Skin of body (tissue), 2 donors: ENCODE data around the gene COPA. TPM values are rescaled to one million over a fixed set of nuclear protein-coding genes. Genes with fewer than 3 reads are reported as not detected.

Source experiments
- DNase-seq: peaks from one replicate; lab custom pipeline; 2025; lab: John Stamatoyannopoulos, UW
- total RNA-seq: library from RNA; depleted of rRNA; stranded (reverse); fragments of >200 nt; gene quantifications from one replicate; pipeline ENCODE4 v1.2.3, GENCODE V29; 2014

The COPA gene
- total RNA-seq, 1 donor from 2014 or later = 178 TPM

DNA sequence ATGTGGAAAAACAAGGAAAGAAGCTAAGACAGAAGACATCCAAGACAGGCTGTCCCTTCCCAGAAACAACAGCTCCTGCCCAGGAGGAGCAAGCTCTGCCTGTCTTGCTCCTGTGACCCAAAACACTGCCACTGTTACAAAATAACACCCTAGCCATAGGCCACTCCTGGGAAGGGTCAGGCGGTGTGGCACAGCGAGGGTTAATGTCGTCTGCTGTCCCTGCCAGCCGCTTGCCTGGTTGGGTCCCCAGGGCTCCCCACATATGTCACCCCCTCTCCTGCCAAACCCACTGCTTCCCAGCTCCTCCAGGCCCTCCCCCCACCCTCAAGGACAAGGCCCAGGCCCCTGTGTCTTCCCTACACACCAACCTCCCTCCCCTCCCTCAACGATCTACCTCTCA is 20.0 kb upstream of the COPA start:
- DNase-seq = no peak

DNA sequence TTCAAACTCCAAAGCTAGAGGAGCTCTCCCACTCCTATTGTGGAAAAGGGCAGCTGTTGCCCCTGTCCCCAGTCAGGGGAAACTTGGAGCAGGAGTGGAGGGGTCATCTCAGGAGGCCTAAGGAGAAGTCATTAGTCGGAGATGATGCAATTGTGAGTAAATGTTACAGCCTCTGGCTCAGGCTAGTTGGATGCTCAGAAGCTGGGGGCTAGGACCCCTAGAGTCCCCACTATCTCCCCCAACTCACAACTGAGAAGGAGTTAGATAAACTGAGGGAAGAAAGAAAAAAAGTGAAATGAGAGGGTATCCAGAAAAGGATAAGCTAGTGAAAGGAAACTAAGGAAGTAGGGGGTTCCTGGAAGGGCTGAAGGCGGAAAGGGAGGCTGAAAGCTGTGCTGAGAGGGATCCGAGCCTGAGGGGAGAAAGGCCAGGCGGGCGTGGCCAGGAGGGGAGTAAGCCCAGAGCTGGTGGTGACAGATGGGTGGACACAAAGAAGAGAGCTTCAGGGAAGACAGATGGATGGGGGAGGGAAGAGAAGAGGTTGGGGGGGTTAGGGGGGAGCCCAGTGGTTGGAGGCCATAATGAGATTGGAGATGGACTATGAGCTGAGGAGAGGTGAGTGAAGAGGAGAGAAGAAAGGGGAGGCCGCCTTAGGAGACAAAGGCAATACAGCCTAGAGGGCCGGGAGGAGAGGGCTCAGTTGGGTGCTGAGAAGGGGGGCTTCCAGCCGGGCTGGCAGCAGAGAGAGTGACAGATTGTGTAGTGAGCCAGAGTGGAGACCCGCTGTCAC is 19.3 kb upstream of the COPA start:
- DNase-seq = no peak

DNA sequence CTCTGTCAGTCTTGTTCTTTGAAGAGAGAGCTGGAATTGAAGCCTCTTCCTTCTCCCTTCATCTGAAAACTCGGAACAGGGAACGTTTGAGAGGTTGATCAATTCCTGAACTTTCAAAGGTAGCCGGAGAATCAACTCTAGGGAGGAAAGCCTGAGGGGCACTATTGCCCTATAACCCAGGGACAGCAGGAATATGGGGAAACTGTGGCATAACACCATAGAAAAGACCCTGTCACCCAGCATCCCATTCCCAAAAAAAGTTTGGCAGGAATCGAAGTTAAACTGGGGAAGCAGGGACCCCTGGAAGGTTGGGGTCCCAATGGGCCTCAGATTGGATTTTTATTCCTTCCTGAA is 18.7 kb upstream of the COPA start:
- DNase-seq = no peak

DNA sequence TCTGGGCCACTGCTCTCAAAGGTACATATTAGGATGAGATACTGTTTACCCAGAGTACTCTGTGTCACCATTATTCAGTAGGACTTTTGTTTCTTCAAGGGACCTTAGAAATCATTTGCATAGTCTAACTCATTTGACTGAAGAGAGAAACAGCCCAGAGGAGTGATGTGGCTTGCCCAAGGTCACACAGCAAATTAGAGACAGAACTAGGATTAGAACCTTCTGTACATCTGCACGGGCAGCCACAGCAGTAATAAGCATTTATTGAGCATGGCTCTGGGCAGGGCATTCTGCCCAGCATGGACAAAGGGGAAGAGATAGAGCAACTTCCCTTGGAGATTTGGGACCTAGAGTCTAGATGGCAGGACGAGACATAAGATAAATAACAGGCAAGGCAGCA is 18.1 kb upstream of the COPA start:
- DNase-seq = no peak

DNA sequence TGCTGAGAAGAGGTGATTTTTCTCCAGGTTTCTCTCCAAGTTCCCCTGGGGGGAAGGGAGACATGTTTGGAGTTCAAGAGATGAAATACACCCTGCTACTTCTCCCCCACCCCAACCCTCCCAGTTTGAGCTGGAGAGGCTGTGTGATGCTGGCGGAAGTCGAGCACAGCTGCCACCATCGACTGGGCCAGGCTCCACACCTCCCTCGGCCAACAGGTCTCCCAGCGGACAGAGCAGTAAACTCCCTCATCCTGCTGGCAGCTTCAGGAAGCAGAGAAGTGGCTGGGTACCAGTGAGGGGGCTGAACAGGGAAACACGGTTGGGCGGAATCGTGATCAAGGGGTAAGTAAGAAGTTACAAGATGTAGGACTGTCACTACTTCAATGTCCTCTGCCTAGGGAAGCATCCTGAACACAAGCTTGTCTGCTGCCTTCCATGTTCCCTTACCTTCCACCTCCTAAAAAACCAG is 17.2 kb upstream of the COPA start:
- no peak for DNase-seq

DNA sequence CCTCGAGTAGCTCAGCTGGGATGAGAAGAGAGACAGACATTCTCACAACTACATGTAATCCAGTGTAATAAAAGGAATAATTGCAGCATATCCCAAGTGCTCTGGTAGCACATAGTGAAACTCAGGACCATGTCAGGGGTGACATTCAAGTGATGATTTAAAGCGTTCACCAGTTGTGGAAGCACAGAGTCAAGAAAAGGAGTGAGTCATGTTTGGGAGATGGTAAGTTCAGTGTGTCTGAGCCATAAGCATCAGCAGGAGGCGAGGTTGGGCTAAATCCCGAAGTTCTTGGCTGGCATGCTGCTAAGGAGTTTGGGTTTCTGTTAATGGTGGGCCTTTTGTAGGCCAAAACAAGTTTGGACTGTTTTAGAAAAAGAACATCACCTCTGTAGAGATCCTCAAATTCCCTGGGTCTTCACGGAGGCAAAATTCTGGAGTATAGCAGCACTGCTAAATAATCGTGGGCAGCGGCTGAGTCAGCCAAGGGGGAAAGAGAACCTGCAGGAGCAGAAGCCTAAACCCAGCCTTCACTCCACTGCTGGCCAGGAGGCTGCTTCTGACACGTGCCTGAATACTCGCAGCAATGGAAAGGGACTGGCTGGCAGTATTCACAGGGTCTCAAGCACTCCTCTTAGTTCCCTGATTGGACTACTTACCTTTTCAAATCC is 16.6 kb upstream of the COPA start:
- no peak for DNase-seq

DNA sequence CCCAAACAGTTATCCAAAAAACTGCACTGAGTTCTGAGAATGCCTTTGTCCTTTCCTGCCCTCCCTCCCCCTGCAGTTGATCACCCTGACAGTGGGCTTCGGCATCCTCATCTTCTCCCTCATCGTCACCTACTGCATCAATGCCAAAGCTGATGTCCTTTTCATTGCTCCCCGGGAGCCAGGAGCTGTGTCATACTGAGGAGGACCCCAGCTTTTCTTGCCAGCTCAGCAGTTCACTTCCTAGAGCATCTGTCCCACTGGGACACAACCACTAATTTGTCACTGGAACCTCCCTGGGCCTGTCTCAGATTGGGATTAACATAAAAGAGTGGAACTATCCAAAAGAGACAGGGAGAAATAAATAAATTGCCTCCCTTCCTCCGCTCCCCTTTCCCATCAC is 15.0 kb upstream of the COPA start:
- no peak for DNase-seq

DNA sequence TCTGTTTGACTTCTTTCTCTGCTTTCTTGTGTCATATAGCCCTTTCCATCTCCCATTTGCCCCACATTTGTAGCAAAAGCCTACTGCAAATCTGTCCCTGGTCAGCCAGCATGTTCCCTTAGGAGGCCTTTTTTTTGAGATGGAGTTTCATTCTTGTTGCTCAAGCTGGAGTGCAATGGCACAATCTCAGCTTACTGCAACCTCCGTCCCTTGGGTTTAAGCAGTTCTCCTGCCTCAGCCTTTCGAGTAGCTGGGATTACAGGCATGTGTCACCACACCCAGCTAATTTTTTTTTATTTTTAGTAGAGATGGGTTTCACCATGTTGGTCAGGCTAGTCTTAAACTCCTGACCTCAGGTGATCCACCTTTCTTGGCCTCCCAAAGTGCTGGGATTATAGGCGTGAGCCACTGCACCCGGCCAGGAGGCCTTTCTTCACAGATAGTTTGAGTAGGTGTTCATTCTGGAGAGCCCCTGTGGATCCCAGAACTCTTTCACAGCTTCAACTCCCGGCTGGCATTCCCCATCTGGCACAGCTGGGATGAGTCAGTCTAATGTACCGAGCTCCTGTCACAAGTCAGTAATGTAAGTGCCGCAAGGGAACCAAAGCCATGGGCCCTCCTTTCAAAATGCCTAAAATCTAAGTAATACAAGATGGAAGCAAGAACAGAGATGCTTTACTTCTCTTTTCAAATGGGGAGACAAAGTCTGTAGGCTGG is 14.4 kb upstream of the COPA start:
- no peak for DNase-seq

DNA sequence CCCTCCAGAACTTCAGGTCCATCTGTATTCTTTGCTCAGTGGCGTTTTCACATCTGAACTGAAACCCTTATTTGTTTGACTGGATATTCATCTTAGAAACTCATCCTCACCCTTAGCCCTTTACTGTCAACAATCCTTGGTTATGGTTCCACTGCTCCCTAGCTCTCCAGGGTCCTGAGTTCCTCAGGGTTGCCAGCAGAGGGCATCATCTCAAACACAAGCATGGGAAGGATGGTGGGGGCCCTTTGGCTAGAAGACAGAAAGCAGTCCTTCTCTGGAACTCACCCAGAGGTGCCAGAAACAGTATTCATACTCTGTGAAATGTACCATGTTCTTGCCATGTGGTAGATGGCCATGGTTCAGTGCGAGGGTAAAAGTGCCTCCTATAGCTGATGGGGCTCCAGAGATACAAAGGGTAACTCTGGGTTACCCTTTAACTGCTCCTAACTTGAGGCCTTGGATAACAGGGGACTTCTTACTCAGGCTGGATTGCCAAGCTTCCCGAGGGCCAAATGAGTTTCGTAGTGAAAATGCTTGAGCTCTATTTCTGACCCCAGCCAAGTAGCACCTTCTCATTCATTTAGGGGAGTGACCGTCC is 11.4 kb upstream of the COPA start:
- DNase-seq = no peak

DNA sequence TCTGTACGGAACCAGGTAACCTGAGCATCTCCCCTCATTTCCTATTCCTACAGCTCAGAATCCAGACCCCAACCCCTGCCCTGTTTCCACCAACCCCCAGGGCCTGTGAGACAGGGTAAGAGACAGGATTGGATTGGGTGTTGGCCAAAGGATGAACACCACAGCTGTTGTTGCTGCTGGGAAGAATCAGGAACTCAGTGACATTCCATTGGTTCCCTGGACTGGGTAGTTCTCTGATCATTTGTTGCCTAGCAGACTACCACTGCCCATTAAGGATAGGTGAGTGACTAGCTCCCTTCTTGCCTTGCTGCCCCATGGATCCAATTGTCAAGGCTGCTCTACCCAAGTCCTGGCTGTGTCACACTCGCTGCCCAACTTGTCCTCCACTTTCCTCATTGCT is 10.2 kb upstream of the COPA start:
- DNase-seq = no peak

DNA sequence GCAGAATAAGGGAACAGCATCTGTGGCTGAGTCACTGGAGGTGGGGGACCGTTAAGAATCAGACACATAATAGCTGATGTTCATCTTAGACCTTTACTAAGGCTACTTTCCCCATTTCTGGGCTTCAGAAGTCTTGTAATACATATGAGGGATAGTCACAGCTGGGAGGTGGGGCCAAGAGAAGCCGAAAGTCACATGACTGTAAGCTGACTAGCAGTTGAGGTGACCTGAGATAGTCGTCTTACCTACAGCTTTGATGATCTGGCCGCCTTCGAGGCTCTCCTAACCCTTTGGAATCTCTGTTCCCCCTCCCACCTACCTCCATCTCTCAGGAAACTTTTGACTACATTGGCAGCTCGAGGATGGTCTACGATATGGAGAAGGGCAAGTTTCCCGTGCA is 9.5 kb upstream of the COPA start:
- DNase-seq = no peak

DNA sequence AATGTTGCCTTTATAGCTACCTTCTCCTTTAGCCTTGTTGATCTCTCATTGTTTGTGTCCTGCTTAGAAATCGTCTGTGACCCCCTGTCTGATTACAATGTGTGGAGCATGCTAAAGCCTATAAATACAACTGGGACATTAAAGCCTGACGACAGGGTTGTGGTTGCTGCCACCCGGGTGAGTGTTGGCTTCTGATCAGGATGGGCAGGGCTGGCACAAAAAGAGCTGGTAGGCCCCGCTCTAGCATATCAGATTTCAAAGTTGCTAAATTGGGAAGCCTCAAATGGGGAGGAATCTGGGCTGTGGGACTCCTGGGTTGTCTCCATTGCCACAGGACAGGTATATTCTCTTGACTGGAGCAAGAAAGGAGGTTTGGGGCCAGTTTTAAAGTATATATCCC is 8.6 kb upstream of the COPA start:
- DNase-seq = no peak

DNA sequence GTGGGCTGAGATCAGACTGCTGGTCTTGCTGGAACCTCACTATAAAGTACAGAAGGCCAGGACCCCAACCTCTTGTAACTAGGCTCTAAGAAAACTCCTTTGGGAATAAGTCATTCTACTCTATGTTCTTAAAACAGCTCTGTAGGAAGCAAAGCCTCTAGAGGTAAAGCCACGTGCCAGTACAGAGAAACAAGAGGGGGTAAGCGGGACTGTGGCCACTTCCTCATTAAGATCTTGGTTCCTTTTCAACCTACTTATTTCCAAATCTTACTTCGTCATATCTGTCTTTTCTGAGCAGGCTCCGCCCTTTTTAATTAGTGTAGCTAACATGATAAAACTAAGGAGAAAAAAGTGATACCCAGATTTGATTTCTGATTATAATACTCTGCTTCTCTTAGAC is 3.9 kb upstream of the COPA start:
- no peak for DNase-seq

DNA sequence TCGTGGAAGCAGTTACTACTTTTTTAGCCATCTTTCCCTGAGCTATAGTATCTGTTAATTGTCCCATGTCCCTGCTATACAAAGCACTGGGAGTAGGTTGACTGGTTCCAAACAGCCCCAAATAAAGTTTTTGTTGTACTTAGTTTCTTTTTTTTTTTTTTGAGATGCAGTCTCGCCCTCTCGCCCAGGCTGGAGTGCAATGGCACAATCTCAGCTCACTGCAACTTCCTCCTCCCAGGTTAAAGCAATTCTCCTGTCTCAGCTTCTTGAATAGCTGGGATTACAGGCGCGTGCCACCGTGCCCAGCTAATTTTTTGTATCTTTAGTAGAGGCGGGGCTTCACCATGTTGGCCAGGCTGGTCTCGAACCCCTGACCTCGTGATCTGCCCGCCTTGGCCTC is 3.4 kb upstream of the COPA start:
- DNase-seq = no peak

DNA sequence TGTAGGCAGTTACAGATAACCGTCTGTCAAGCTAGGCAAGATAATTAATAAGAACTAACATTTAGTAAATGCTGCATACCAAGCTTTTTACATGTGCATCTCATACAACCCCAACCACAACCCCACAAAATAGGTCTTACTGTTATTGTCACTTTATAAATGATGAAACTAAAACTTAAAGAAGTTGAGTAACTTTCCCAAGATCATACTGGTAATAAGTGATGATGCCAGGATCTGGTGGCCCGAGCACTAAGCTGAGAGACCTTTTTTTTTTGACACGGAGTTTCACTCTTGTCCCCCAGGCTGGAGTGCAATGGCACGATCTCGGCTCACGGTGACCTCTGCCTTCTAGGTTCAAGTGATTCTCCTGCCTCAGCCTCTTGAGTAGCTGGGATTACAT is 1.9 kb upstream of the COPA start:
- no peak for DNase-seq

DNA sequence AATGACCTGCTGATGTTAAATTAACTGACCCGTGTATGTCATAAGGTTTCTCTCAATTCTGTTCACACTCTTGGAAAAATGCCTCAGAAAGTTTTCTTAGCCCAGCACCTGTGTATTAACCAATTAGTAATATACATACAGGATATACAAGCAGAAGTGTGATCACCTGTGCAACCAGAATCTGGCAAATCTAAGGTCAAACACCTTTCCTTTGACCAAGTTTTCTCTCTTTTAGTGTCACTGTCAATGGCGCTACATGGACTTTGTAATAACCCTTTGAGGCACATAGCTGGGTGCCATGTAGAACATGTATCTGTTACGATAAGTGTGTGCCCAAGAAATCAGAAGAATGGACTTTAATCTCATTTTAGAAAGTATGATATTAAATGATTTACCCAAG is 1.2 kb upstream of the COPA start:
- no peak for DNase-seq

DNA sequence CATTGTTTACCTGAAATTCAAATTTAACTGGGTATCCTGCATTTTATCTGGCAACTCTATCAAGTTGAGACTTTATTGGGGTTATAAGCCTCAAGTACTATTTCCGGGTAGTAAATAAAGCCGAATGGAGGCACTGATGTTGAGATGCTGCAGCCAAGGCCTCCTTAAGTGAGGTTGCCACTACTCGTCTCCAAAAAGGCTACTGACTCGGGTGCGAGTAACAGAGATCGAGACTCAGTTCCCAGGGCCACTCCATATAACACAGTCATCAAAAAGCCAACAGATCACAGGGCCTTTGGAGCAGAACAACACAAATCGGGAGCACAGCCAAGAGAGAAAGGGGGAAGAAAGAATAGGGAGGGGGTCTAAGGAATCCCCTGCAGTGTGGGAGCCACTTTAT is 524 bp downstream of the COPA start:
- no peak for DNase-seq

DNA sequence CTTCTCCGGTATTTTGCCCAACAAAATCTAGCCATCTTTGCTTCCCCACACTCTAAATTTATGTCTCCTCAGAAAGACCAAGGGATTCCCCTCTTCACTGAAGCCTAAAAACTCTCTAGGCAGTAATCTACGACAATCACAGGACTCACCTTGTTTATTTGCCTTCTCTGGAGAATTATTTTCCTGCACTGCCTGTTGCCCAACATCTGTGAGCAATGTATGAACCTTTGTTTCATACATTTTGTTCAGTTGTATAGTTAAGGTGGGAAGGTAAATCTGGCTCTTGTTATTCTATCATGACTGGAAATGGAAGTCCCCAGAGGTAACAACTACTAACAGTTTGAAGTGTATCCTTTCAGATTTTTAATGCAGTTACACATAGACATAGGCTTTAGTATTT is 2.2 kb downstream of the COPA start:
- no peak for DNase-seq

DNA sequence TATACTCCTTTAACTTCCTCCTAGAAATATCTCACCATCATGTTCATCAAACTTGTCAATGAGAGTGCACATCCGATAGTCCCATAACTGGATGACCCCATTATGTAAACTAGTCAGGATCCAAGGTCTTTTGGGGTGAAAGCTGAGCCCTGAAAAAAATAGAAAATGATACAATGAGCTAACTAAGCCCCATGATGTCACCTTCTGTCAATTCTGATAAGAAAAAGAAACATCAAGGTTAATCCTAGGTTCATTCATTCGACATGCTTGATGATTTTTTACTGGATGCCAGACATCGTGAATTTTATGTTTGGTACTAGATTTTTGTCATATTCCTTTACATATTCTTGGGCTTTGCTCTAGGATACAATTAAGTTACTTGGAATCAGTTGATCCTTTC is 2.9 kb downstream of the COPA start:
- no peak for DNase-seq

DNA sequence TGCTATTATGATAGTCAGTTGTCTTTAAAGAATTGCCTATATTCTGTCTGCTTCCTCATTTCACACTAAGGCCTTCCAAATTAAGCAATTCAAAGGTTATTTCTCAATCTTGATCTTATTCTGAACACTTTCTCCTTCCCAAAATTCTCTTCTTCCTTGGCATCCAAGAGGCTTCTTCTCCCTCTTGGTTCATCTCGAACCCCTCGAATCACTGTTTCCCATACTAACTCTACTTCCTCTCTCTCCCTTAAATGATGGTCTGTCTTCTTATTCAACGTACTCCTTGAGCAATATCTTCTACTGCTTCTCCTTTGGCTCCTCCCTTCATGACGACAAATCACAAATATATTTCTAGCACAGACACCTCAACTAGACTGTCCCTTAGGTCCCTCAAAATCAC is 4.5 kb downstream of the COPA start:
- no peak for DNase-seq

DNA sequence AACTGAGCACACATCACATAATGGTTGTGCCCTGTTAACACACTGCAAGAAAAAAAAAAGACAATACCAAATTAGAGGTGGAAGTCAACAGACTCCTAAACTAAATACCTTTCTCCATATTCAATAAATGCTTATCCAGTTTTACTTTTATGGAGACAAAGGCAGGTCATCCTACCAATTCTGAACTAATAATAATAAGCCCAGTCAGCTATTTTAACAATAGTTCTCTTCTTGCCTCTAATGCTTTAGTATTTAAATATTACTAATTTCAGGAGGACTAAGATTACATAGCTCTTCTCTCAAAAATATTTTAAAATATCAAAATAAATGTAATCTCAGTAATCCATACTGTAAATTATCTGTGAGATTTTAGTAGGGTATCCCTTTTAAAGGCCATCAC is 10.5 kb downstream of the COPA start:
- no peak for DNase-seq

DNA sequence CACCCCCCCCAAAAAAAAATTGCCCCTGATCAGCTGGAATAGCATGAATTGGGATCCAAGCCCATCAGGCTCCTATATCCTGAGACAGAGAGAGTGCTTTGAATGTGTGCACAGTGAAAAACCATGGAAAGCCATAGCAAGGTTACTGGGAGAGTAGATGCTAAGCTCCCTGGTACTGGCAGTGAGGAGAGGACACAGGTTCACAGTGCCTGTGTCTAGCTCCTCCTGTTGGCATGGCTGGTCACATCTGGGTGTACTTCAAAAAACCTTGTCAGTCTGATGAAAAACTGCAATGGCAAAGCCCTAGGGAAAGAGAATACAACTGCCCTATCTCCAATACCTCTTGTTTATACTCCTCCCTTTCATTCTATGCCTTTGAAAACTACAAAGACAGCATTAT is 12.9 kb downstream of the COPA start:
- no peak for DNase-seq
